Endothelial cell of umbilical vein (primary cell): ENCODE data around the gene SGF29. TPM values are rescaled to one million over a fixed set of nuclear protein-coding genes. Genes with fewer than 3 reads are reported as not detected.

Source experiments
- BruUV-seq: library from RNA; stranded (reverse); fragments of 400-500 nt; replicated peaks from 2 replicates; lab custom pipeline; 2021; lab: Mats Ljungman, UMichigan
- CTCF ChIA-PET: fragments of 300-600, 350-600 bp; sonication (Branson Sonifier 250); formaldehyde crosslinking; loops from one replicate; lab custom pipeline; 2021; ENCODE audit warnings: antibody characterized with exemption, inconsistent platforms; lab: Charles Lee
- POLR2A ChIA-PET: fragments of 300-600, 350-600 bp; sonication (Branson Sonifier 250); formaldehyde crosslinking; loops from one replicate; lab custom pipeline; 2021; ENCODE audit warnings: antibody characterized with exemption, inconsistent platforms; lab: Charles Lee
- DNase-seq: peaks from one replicate; pipeline ENCODE4 v3.0.0-alpha.2; 2011; ENCODE audit warnings: low read depth, low spot score
- FAIRE-seq: peaks from 2 replicates; lab custom pipeline; 2011; peaks lifted over from hg19 to GRCh38; lab: Jason Lieb, UNC
- H2AFZ ChIP-seq: 2 replicates; pipeline ENCODE4 v1.6.0; 2012; ENCODE audit warnings: low read depth, low read length, control low read depth, inconsistent platforms
- H3K27ac ChIP-seq: 2 replicates; pipeline ENCODE4 v1.5.1; 2011; ENCODE audit warnings: low read depth, mild to moderate bottlenecking, control low read depth, low read length, moderate library complexity; ENCODE audit not compliant: insufficient read depth
- H3K27me3 ChIP-seq, 2 experiments: 2 replicates each; pipeline versions ENCODE4 v1.6.0 to v1.6.1; 2011; ENCODE audit warnings: low read length in 2 of 2, mixed read lengths in 1 of 2; ENCODE audit not compliant: control insufficient read depth in 2 of 2, insufficient read depth in 2 of 2
- H3K36me3 ChIP-seq, 2 experiments: 2 replicates in 1 of 2; 3 replicates in 1 of 2; pipeline ENCODE4 v1.5.1; 2011; ENCODE audit warnings: low read length in 2 of 2, mild to moderate bottlenecking in 1 of 2, moderate library complexity in 1 of 2; ENCODE audit not compliant: control insufficient read depth in 2 of 2, insufficient read depth in 2 of 2; ENCODE audit errors: extremely low read depth in 1 of 2
- H3K4me1 ChIP-seq: 3 replicates; pipeline ENCODE4 v1.5.1; 2011; ENCODE audit warnings: mild to moderate bottlenecking, low read length; ENCODE audit not compliant: control insufficient read depth, insufficient read depth; ENCODE audit errors: extremely low read depth
- H3K4me2 ChIP-seq: 2 replicates; pipeline ENCODE4 v1.6.1; 2011; ENCODE audit warnings: low read length, control low read depth, mixed read lengths; ENCODE audit not compliant: insufficient read depth
- H3K4me3 ChIP-seq, 3 experiments: fragments of 200-600 bp in 1 of 3; sonication (generic), shearing (Covaris generic) in 1 of 3; replicated peaks in 1 of 3; 2 replicates each; pipeline ENCODE4 v1.5.1; 2011 to 2016; ENCODE audit warnings: control low read depth in 3 of 3, low read length in 3 of 3, mild to moderate bottlenecking in 2 of 3, inconsistent platforms in 1 of 3, low read depth in 1 of 3, moderate library complexity in 1 of 3; ENCODE audit not compliant: insufficient read depth in 1 of 3
- H3K79me2 ChIP-seq: 2 replicates; pipeline ENCODE4 v1.6.0; 2012; ENCODE audit warnings: low read length, inconsistent platforms; ENCODE audit not compliant: control insufficient read depth, insufficient read depth
- H3K9ac ChIP-seq: replicated peaks from 2 replicates; pipeline ENCODE3; 2011; ENCODE audit warnings: low read length, control low read depth; ENCODE audit not compliant: insufficient read depth; ENCODE audit errors: extremely low read depth
- H3K9me1 ChIP-seq: replicated peaks from 3 replicates; pipeline ENCODE4 v1.6.0; 2011; ENCODE audit warnings: mild to moderate bottlenecking, low read length; ENCODE audit not compliant: control insufficient read depth, insufficient read depth; ENCODE audit errors: extremely low read depth
- H3K9me3 ChIP-seq: replicated peaks from 2 replicates; pipeline ENCODE4 v1.5.1; 2012; ENCODE audit warnings: low read length, inconsistent platforms; ENCODE audit not compliant: control insufficient read depth, insufficient read depth
- H4K20me1 ChIP-seq: replicated peaks from 2 replicates; pipeline ENCODE3; 2011; ENCODE audit warnings: mild to moderate bottlenecking, low read length; ENCODE audit not compliant: control insufficient read depth, insufficient read depth; ENCODE audit errors: extremely low read depth
- CTCF ChIP-seq, 2 donors: IDR thresholded peaks; 1 replicate in 1 of 2; 2 replicates in 1 of 2; pipeline ENCODE4 v1.5.1; 2011; ENCODE audit warnings: low read length in 2 of 2, mild to moderate bottlenecking in 2 of 2, moderate library complexity in 2 of 2, control low read depth in 1 of 2, inconsistent platforms in 1 of 2, low read depth in 1 of 2; ENCODE audit not compliant: insufficient read depth in 1 of 2; ENCODE audit errors: extremely low read depth in 1 of 2
- EZH2 ChIP-seq: IDR thresholded peaks from 2 replicates; pipeline ENCODE4 v1.6.1; 2012; ENCODE audit warnings: borderline replicate concordance, low read depth, mild to moderate bottlenecking, moderate library complexity, low read length, inconsistent platforms; ENCODE audit not compliant: severe bottlenecking
- FOS ChIP-seq: IDR thresholded peaks from 2 replicates; pipeline ENCODE4 v1.6.1; 2011; ENCODE audit warnings: mild to moderate bottlenecking, low read length, moderate library complexity, borderline replicate concordance; ENCODE audit not compliant: insufficient read depth
- GATA2 ChIP-seq: IDR thresholded peaks from 2 replicates; pipeline ENCODE4 v1.7.0; 2011; ENCODE audit warnings: low read depth, mild to moderate bottlenecking, moderate library complexity, mixed read lengths, low read length; ENCODE audit not compliant: insufficient read length, insufficient read depth
- JUN ChIP-seq: IDR thresholded peaks from 2 replicates; pipeline ENCODE4 v1.6.1; 2011; ENCODE audit warnings: borderline replicate concordance, low read depth; ENCODE audit not compliant: insufficient read length, insufficient read depth
- MAX ChIP-seq: IDR thresholded peaks from 2 replicates; pipeline ENCODE4 v1.6.1; 2011; ENCODE audit not compliant: insufficient read depth, insufficient read length
- MYC ChIP-seq: IDR thresholded peaks from one replicate; pipeline ENCODE4 v1.6.1; 2011; ENCODE audit warnings: mild to moderate bottlenecking, low read depth, low read length
- POLR2AphosphoS5 ChIP-seq: IDR thresholded peaks from 2 replicates; pipeline ENCODE4 v1.6.1; 2012; ENCODE audit warnings: low read depth, mild to moderate bottlenecking, control low read depth, low read length, moderate library complexity; ENCODE audit not compliant: insufficient read depth
- dilution Hi-C: fragments of 300-500 bp; cut with MboI; formaldehyde crosslinking; loops from one replicate; pipeline ENCODE4 v1.15.0; 2019; ENCODE audit warnings: low sequenced_read_pairs; ENCODE audit not compliant: extremely low pct_ligation_motif_present
- intact Hi-C: fragments of 100-400 bp; cut with micrococcal nuclease; formaldehyde crosslinking; loops from one replicate; pipeline ENCODE4 v1.10.0; 2022
- polyA plus RNA-seq, 4 experiments: library from polyadenylated mRNA; depleted of rRNA in 3 of 4; stranded (reverse) in 3 of 4; unstranded in 1 of 4; fragments of >200 nt; gene quantifications; 2 replicates each; pipeline versions ENCODE4 v1.2.1 to v1.2.3, GENCODE V29; 2011 to 2012; ENCODE audit warnings: missing spikeins in 1 of 4
- total RNA-seq: library from RNA; stranded (reverse); gene quantifications from 2 replicates; pipeline ENCODE4 v1.2.3, GENCODE V29; 2021

Gene SGF29
- total and polyA plus RNA-seq, 2 donors (not counting 3 experiments of a cell fraction or from before 2014, with no cell fraction given), result 3.4 to 12.0 TPM

- H3K79me2 ChIP-seq, result no peaks in the 10 kb centered on the region
- intact Hi-C loops, result no loop called here
- H3K36me3 ChIP-seq, result no peaks in the 10 kb centered on the region
- ChIA-PET POLR2A (interaction anchor here (0.7 kb wide), 1 partner anchor 291 kb away, joined by 6 read pairs; no protein-coding TSS in a partner anchor), CTCF (no interaction called here)
- no peak within 1 kb of the TSS for H2AFZ ChIP-seq
- no peak for TF ChIP-seq GATA2
- no peak for TF ChIP-seq MAX
- no peak for TF ChIP-seq MYC
- no peak for TF ChIP-seq EZH2
- TF ChIP-seq FOS, result no peak
- TF ChIP-seq CTCF (IDR thresholded peaks at IDR 0.05; ENCODE audit: extremely low read depth in 1 of 2, insufficient read depth in 1 of 2, low read depth in 1 of 2, low read length in 2 of 2), result no peak
- no peak for TF ChIP-seq POLR2AphosphoS5
- no peak for TF ChIP-seq JUN
- H3K9me3 ChIP-seq, result no peaks in the 10 kb centered on the region
- no peaks in the 10 kb centered on the region for H3K4me1 ChIP-seq
- dilution Hi-C loops, result no loop called here
- no peak within 1 kb of the TSS for H3K9ac ChIP-seq
- no peak within 1 kb of the TSS for H3K4me2 ChIP-seq
- no peaks in the 10 kb centered on the region for H3K9me1 ChIP-seq
- H3K27ac ChIP-seq, result no peak within 1 kb of the TSS
- no peak within 1 kb of the TSS for H3K4me3 ChIP-seq
- H4K20me1 ChIP-seq, result no peaks in the 10 kb centered on the region
- no peaks in the 10 kb centered on the region for H3K27me3 ChIP-seq
- BruUV-seq, result no TSS peak
- DNase-seq, result no peak
- FAIRE-seq, result no peak
Measured at GRCh38 chr16:28596840-28597691, 43.3 kb downstream of the SGF29 start, which contains the start of gene SULT1A2. Gene SULT1A2 (minus strand): TSS chr16:28597050. CDS start chr16:28595930, 1,120 bp downstream.
